Liver (tissue), 9 donors: ENCODE measurements around the gene POU2F3. TPM values are rescaled to one million over a fixed set of nuclear protein-coding genes. Genes with fewer than 3 reads are reported as not detected.

Experiments
- DNase-seq: peaks from one replicate; pipeline ENCODE4 v3.0.0-alpha.2; 2017; ENCODE audit warnings: low spot score
- H3K27ac ChIP-seq, 2 donors: one replicate each; pipeline ENCODE4 v1.7.0; 2013; ENCODE audit warnings: inconsistent platforms in 2 of 2, low read length in 2 of 2, control low read depth in 1 of 2, low read depth in 1 of 2, mild to moderate bottlenecking in 1 of 2
- H3K27me3 ChIP-seq, 4 donors: one replicate each; pipeline versions ENCODE4 v1.6.1 to v1.7.0; 2013; ENCODE audit warnings: low read length in 3 of 4, inconsistent platforms in 1 of 4, mild to moderate bottlenecking in 1 of 4, moderate library complexity in 1 of 4; ENCODE audit not compliant: control insufficient read depth in 4 of 4, insufficient read depth in 4 of 4
- H3K36me3 ChIP-seq, 4 donors: one replicate each; pipeline versions ENCODE4 v1.6.1 to v1.7.0; 2013; ENCODE audit warnings: low read length in 3 of 4, mild to moderate bottlenecking in 3 of 4, low read depth in 1 of 4, moderate library complexity in 1 of 4; ENCODE audit not compliant: control insufficient read depth in 4 of 4, insufficient read depth in 3 of 4
- H3K4me1 ChIP-seq, 4 donors: one replicate each; pipeline versions ENCODE4 v1.6.1 to v1.7.0; 2013; ENCODE audit warnings: low read length in 3 of 4, mild to moderate bottlenecking in 3 of 4, moderate library complexity in 1 of 4; ENCODE audit not compliant: control insufficient read depth in 4 of 4, insufficient read depth in 4 of 4
- H3K4me3 ChIP-seq, 3 donors: one replicate each; pipeline versions ENCODE4 v1.6.1 to v1.7.0; 2013; ENCODE audit warnings: low read length in 3 of 3, control low read depth in 1 of 3, low read depth in 1 of 3, mild to moderate bottlenecking in 1 of 3
- H3K9ac ChIP-seq, 2 donors: one replicate each; pipeline ENCODE4 v1.7.0; 2013; ENCODE audit warnings: low read length in 2 of 2, mild to moderate bottlenecking in 2 of 2, moderate library complexity in 2 of 2, control low read depth in 1 of 2, low read depth in 1 of 2
- H3K9me3 ChIP-seq, 4 donors: one replicate each; pipeline versions ENCODE4 v1.6.1 to v1.7.0; 2013; ENCODE audit warnings: low read length in 3 of 4; ENCODE audit not compliant: control insufficient read depth in 4 of 4
- ATF3 ChIP-seq: IDR thresholded peaks from 2 replicates; pipeline ENCODE4 v1.6.1; 2016; ENCODE audit warnings: antibody characterized with exemption
- CTCF ChIP-seq: fragments of 150-350 bp; IDR thresholded peaks from 2 replicates; pipeline ENCODE4 v1.5.1; 2017; ENCODE audit warnings: improper control_type of control experiment, low read depth, low read length; ENCODE audit not compliant: missing input control
- EGR1 ChIP-seq, 2 donors: IDR thresholded peaks; 2 replicates each; pipeline ENCODE4 v1.6.1; 2016 to 2018; ENCODE audit warnings: antibody characterized with exemption in 2 of 2, low read depth in 2 of 2
- FOXA1 ChIP-seq: IDR thresholded peaks from 2 replicates; pipeline ENCODE4 v1.6.1; 2016; ENCODE audit warnings: antibody characterized with exemption
- GABPA ChIP-seq, 2 donors: IDR thresholded peaks in 1 of 2; conservative IDR thresholded peaks in 1 of 2; 2 replicates each; pipeline ENCODE4 v1.6.1; 2016; ENCODE audit warnings: antibody characterized with exemption in 2 of 2, mild to moderate bottlenecking in 1 of 2, moderate library complexity in 1 of 2
- HNF4A ChIP-seq, 2 donors: conservative IDR thresholded peaks; 2 replicates each; pipeline ENCODE4 v1.6.1; 2016; ENCODE audit warnings: antibody characterized with exemption in 2 of 2, mild to moderate bottlenecking in 2 of 2
- HNF4G ChIP-seq: IDR thresholded peaks from 2 replicates; pipeline ENCODE4 v1.6.1; 2016; ENCODE audit warnings: antibody characterized with exemption
- JUND ChIP-seq, 2 donors: IDR thresholded peaks; 2 replicates each; pipeline ENCODE4 v1.6.1; 2016; ENCODE audit warnings: antibody characterized with exemption in 2 of 2
- NR2F2 ChIP-seq: IDR thresholded peaks from 2 replicates; pipeline ENCODE4 v1.6.1; 2016; ENCODE audit warnings: antibody characterized with exemption
- RAD21 ChIP-seq, 2 donors: IDR thresholded peaks; 2 replicates each; pipeline ENCODE4 v1.6.1; 2016; ENCODE audit warnings: antibody characterized with exemption in 2 of 2, mild to moderate bottlenecking in 2 of 2
- RXRA ChIP-seq, 2 donors: IDR thresholded peaks; 2 replicates each; pipeline ENCODE4 v1.6.1; 2017 to 2018; ENCODE audit warnings: antibody characterized with exemption in 2 of 2, mild to moderate bottlenecking in 1 of 2
- SP1 ChIP-seq: IDR thresholded peaks from 2 replicates; pipeline ENCODE4 v1.6.1; 2018; ENCODE audit warnings: antibody characterized with exemption, mild to moderate bottlenecking
- TAF1 ChIP-seq: conservative IDR thresholded peaks from 2 replicates; pipeline ENCODE4 v1.6.1; 2016; ENCODE audit warnings: antibody characterized with exemption, mild to moderate bottlenecking
- YY1 ChIP-seq: IDR thresholded peaks from 2 replicates; pipeline ENCODE4 v1.6.1; 2016; ENCODE audit warnings: antibody characterized with exemption, mild to moderate bottlenecking
- ZBTB33 ChIP-seq: IDR thresholded peaks from 2 replicates; pipeline ENCODE4 v1.6.1; 2016; ENCODE audit warnings: antibody characterized with exemption
- WGBS: extraction: QIAGEN DNeasy Blood & Tissue Kit; methylation state at CpG from one replicate; pipeline ENCODE4 v1.1.7; 2013; 5-methylcytosine and 5-hydroxymethylcytosine counted together
- polyA plus RNA-seq, 2 donors: library from polyadenylated mRNA; stranded (reverse) in 1 of 2; unstranded in 1 of 2; fragments of 200-250 nt in 1 of 2; fragments of >200 nt in 1 of 2; fragmentation: Nextera tagmentation in 1 of 2; extraction: Ambion mirVana in 1 of 2; gene quantifications; one replicate each; pipeline versions ENCODE4 v1.2.1 to v1.2.3, GENCODE V29; 2013 to 2015
- total RNA-seq, 2 donors: library from RNA; depleted of rRNA; stranded (reverse); fragments of >200 nt; gene quantifications; one replicate each; pipeline ENCODE4 v1.2.3, GENCODE V29; 2014
- TF ChIP-seq, protein P1 (sequence below): IDR thresholded peaks from 2 replicates; pipeline ENCODE4 v1.6.1; 2016; ENCODE audit warnings: antibody characterized with exemption
- TF ChIP-seq, protein P2 (sequence below): IDR thresholded peaks from 2 replicates; pipeline ENCODE4 v1.6.1; 2016; ENCODE audit warnings: antibody characterized with exemption, mild to moderate bottlenecking
- donor health status: healthy.
- donor health status: healthy.
- donor health status: healthy.
- donor health status: healthy.
- donor health status: healthy.

Gene POU2F3
- total and polyA plus RNA-seq, 4 donors: not detected

GRCh38 chr11:120294096-120294495, 54.2 kb downstream of the POU2F3 start:
- Histone ChIP-seq H3K27ac (no peak overlapping the region), H3K4me1 (no peaks in the 10 kb centered on the region), H3K9ac (no peak overlapping the region), H3K36me3 (no peaks in the 10 kb centered on the region), H3K27me3 (no peaks in the 10 kb centered on the region), H3K9me3 (no peaks in the 10 kb centered on the region), H3K4me3 (no peak overlapping the region)
- 71% methylated on average over 5 of the region's 5 CpGs for WGBS
- TF ChIP-seq HNF4A (conservative IDR thresholded peaks at IDR 0.05) (no peak), RXRA (IDR thresholded peaks at IDR 0.05) (no peak), SP1 (no peak), HNF4G (no peak)
- no peak for DNase-seq

GRCh38 chr11:120295099-120295498, 55.2 kb downstream of the POU2F3 start:
- Histone ChIP-seq H3K4me3 (no peak overlapping the region), H3K4me1 (no peaks in the 10 kb centered on the region), H3K27ac (no peak overlapping the region), H3K36me3 (no peaks in the 10 kb centered on the region), H3K9ac (no peak overlapping the region), H3K9me3 (no peaks in the 10 kb centered on the region), H3K27me3 (no peaks in the 10 kb centered on the region)
- 70% methylated on average over 4 of the region's 4 CpGs for whole genome bisulfite sequencing
- no peak for DNase-seq
- TF ChIP-seq EGR1 (IDR thresholded peaks at IDR 0.05; ENCODE audit: low read depth in 2 of 2): no peak
- TF ChIP-seq ATF3: no peak
- TF ChIP-seq TAF1: no peak
- no peak for TF ChIP-seq GABPA (IDR thresholded peaks at IDR 0.05 in 1 of 2, conservative IDR thresholded peaks at IDR 0.05 in 1 of 2)
- no peak for TF ChIP-seq HNF4G
- TF ChIP-seq FOXA1: no peak
- TF ChIP-seq, protein P1, sequence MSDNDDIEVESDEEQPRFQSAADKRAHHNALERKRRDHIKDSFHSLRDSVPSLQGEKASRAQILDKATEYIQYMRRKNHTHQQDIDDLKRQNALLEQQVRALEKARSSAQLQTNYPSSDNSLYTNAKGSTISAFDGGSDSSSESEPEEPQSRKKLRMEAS: no peak
- no peak for TF ChIP-seq CTCF
- no peak for TF ChIP-seq ZBTB33
- TF ChIP-seq, protein P2, sequence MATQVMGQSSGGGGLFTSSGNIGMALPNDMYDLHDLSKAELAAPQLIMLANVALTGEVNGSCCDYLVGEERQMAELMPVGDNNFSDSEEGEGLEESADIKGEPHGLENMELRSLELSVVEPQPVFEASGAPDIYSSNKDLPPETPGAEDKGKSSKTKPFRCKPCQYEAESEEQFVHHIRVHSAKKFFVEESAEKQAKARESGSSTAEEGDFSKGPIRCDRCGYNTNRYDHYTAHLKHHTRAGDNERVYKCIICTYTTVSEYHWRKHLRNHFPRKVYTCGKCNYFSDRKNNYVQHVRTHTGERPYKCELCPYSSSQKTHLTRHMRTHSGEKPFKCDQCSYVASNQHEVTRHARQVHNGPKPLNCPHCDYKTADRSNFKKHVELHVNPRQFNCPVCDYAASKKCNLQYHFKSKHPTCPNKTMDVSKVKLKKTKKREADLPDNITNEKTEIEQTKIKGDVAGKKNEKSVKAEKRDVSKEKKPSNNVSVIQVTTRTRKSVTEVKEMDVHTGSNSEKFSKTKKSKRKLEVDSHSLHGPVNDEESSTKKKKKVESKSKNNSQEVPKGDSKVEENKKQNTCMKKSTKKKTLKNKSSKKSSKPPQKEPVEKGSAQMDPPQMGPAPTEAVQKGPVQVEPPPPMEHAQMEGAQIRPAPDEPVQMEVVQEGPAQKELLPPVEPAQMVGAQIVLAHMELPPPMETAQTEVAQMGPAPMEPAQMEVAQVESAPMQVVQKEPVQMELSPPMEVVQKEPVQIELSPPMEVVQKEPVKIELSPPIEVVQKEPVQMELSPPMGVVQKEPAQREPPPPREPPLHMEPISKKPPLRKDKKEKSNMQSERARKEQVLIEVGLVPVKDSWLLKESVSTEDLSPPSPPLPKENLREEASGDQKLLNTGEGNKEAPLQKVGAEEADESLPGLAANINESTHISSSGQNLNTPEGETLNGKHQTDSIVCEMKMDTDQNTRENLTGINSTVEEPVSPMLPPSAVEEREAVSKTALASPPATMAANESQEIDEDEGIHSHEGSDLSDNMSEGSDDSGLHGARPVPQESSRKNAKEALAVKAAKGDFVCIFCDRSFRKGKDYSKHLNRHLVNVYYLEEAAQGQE: no peak
- no peak for TF ChIP-seq YY1
- no peak for TF ChIP-seq RXRA (IDR thresholded peaks at IDR 0.05)
- TF ChIP-seq SP1: no peak
- TF ChIP-seq HNF4A (conservative IDR thresholded peaks at IDR 0.05): no peak
- TF ChIP-seq RAD21 (IDR thresholded peaks at IDR 0.05): no peak
- no peak for TF ChIP-seq NR2F2
- TF ChIP-seq JUND (IDR thresholded peaks at IDR 0.05): no peak
